PC-3 (cell line): ENCODE measurements around the gene CSF1R.

Experiments used
- CTCF ChIP-seq: fragments of 300-600 bp; sonication (generic); conservative IDR thresholded peaks from 2 replicates; pipeline ENCODE4 v1.5.1; 2017; ENCODE audit warnings: antibody characterized with exemption, low read depth, mild to moderate bottlenecking, low read length
- EZH2phosphoT487 ChIP-seq: fragments of 300-600 bp; sonication (generic); IDR thresholded peaks from 2 replicates; pipeline ENCODE4 v1.6.1; 2018; ENCODE audit warnings: mild to moderate bottlenecking, antibody characterized with exemption, low read length, borderline replicate concordance

DNA sequence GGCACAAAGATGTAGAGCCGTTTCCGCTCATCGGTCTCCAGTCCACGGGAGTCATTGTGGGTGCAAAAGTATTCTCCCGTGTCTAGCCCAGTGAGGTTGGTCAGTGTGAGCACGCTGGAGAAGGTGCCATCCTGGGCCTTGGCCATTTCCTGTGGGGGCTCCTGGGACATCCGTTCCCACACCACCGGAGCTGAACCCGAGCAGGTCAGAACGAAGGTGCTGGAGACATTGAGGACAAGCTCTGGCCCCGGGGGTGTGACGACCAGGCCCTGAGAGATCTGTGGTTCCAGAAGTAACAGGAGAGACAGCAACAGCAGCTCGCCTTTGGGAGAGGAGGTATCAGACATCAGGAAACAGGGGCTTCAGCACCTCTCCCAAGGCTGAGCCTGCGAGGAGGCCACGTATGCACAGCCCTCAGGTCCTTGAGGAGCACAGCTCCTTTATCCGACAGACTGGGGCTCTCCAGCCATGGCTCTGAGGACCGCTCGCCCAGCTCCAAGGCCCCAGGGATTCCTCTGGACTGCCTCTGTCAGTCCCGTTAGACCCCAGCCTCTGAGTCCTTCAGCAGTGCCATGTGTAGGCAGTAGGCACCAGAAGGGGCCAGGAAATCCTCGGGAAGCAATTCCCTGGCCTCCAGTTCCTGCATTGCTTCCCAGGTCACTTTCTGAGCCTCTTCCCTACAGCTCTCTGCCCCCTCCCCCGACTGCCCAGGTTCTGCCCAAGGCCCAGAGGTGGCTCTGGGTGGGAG, 49.4 kb upstream of the CSF1R start:
- TF ChIP-seq CTCF, result no peak
- TF ChIP-seq EZH2phosphoT487, result no peak
